ENCODE results near the gene E2F2.
"Not testable (repeated sequence)": the region's sequence is repeated elsewhere in the genome, so short reads cannot be mapped to it uniquely, and the experiment has no call there.

E2F2 gene

GRCh38 chr1:23506376-23507107 is 24.5 kb downstream of the E2F2 start:
- Histone ChIP-seq H3K9me3 (ENCODE audit: severe bottlenecking) (no peaks in the 10 kb centered on the region), H3K27me3 (ENCODE audit: insufficient read depth, poor library complexity, severe bottlenecking) (no peaks in the 10 kb centered on the region), H3K4me3 (ENCODE audit: severe bottlenecking) (no peak overlapping the region), H3K36me3 (ENCODE audit: low read depth) (0 out of 2 replicates have a peak, but pooled peaks cover 4% of the 10 kb centered on the region), H3K4me1 (ENCODE audit: insufficient read depth, poor library complexity, severe bottlenecking) (peaks cover 3% of the 10 kb centered on the region), H3K27ac (ENCODE audit: poor library complexity, severe bottlenecking) (no peak overlapping the region)
- DNase-seq (ENCODE audit: low spot score) (no peak), ATAC-seq (ENCODE audit: low read depth) (no peak)
- no peak for TF ChIP-seq CTCF (IDR thresholded peaks at IDR 0.05; ENCODE audit: poor library complexity, severe bottlenecking)

GRCh38 chr1:23505851-23506250 is 25.2 kb downstream of the E2F2 start:
- no peak for ATAC-seq (ENCODE audit: low read depth)
- no peak for DNase-seq (ENCODE audit: low spot score)
- no peak overlapping the region for H3K27ac ChIP-seq (ENCODE audit: poor library complexity, severe bottlenecking)
- H3K27me3 ChIP-seq (ENCODE audit: insufficient read depth, poor library complexity, severe bottlenecking): no peaks in the 10 kb centered on the region
- no peak for TF ChIP-seq CTCF (IDR thresholded peaks at IDR 0.05; ENCODE audit: poor library complexity, severe bottlenecking)
- no peaks in the 10 kb centered on the region for H3K9me3 ChIP-seq (ENCODE audit: severe bottlenecking)
- peaks cover 3% of the 10 kb centered on the region for H3K4me1 ChIP-seq (ENCODE audit: insufficient read depth, poor library complexity, severe bottlenecking)
- H3K4me3 ChIP-seq (ENCODE audit: severe bottlenecking): no peak overlapping the region
- H3K36me3 ChIP-seq (ENCODE audit: low read depth): 0 out of 2 replicates have a peak, but pooled peaks cover 4% of the 10 kb centered on the region

- not testable (repeated sequence) for H3K4me1 ChIP-seq (ENCODE audit: insufficient read depth, poor library complexity, severe bottlenecking); H3K27me3 ChIP-seq (ENCODE audit: insufficient read depth, poor library complexity, severe bottlenecking); H3K27ac ChIP-seq (ENCODE audit: poor library complexity, severe bottlenecking); H3K9me3 ChIP-seq (ENCODE audit: severe bottlenecking); ATAC-seq (ENCODE audit: low read depth); H3K36me3 ChIP-seq (ENCODE audit: low read depth); DNase-seq (ENCODE audit: low spot score); H3K4me3 ChIP-seq (ENCODE audit: severe bottlenecking)
These were observed 26.9 kb downstream of the E2F2 start for GRCh38 chr1:23504156-23504555.

GRCh38 chr1:23502951-23503350 is 28.1 kb downstream of the E2F2 start:
- Histone ChIP-seq H3K4me1 (ENCODE audit: insufficient read depth, poor library complexity, severe bottlenecking) (peaks cover 3% of the 10 kb centered on the region), H3K27ac (ENCODE audit: poor library complexity, severe bottlenecking) (no peak overlapping the region), H3K9me3 (ENCODE audit: severe bottlenecking) (no peaks in the 10 kb centered on the region), H3K36me3 (ENCODE audit: low read depth) (no peaks in the 10 kb centered on the region), H3K27me3 (ENCODE audit: insufficient read depth, poor library complexity, severe bottlenecking) (no peaks in the 10 kb centered on the region), H3K4me3 (ENCODE audit: severe bottlenecking) (no peak overlapping the region)
- TF ChIP-seq CTCF (IDR thresholded peaks at IDR 0.05; ENCODE audit: poor library complexity, severe bottlenecking): no peak
- ATAC-seq (ENCODE audit: low read depth) (no peak), DNase-seq (ENCODE audit: low spot score) (no peak)

GRCh38 chr1:23500466-23500865 is 30.6 kb downstream of the E2F2 start:
- ATAC-seq (ENCODE audit: low read depth) (no peak), DNase-seq (ENCODE audit: low spot score) (no peak)
- Histone ChIP-seq H3K36me3 (ENCODE audit: low read depth) (no peaks in the 10 kb centered on the region), H3K27ac (ENCODE audit: poor library complexity, severe bottlenecking) (no peak overlapping the region), H3K27me3 (ENCODE audit: insufficient read depth, poor library complexity, severe bottlenecking) (no peaks in the 10 kb centered on the region), H3K4me3 (ENCODE audit: severe bottlenecking) (no peak overlapping the region), H3K4me1 (ENCODE audit: insufficient read depth, poor library complexity, severe bottlenecking) (peaks cover 3% of the 10 kb centered on the region), H3K9me3 (ENCODE audit: severe bottlenecking) (no peaks in the 10 kb centered on the region)
- no peak for TF ChIP-seq CTCF (IDR thresholded peaks at IDR 0.05; ENCODE audit: poor library complexity, severe bottlenecking)
